ENCODE data around the gene KRTAP13-3.

The KRTAP13-3 gene

GRCh38 chr21:30408782-30409494 lies 16.8 kb downstream of the KRTAP13-3 start:
- Mint-ChIP-seq H3K27ac (no peak overlapping the region), H3K9me3 (no peaks in the 10 kb centered on the region), H3K4me3 (peak overlapping the region; percentile 72), H3K27me3 (ENCODE audit: low read depth) (peaks cover 5% of the 10 kb centered on the region), H3K4me1 (ENCODE audit: low read depth) (peaks cover 3% of the 10 kb centered on the region), H3K36me3 (ENCODE audit: low read depth) (no peaks in the 10 kb centered on the region)
- peak; percentile 21 for DNase-seq (ENCODE audit: low spot score)

- H3K27ac Mint-ChIP-seq: no peak within 1 kb of the TSS
- H3K36me3 Mint-ChIP-seq (ENCODE audit: low read depth): no peaks in the 10 kb centered on the region
- DNase-seq (ENCODE audit: low spot score): no peak
- H3K4me1 Mint-ChIP-seq (ENCODE audit: low read depth): no peaks in the 10 kb centered on the region
- no peaks in the 10 kb centered on the region for H3K9me3 Mint-ChIP-seq
- no peaks in the 10 kb centered on the region for H3K27me3 Mint-ChIP-seq (ENCODE audit: low read depth)
- H3K4me3 Mint-ChIP-seq: no peak within 1 kb of the TSS
Measured at GRCh38 chr21:30395731-30396130, 30.0 kb downstream of the KRTAP13-3 start, which contains the start of gene KRTAP13-1. Gene KRTAP13-1, plus strand, starts transcription at chr21:30396031. Its CDS starts 56 bp downstream, at chr21:30396087.

GRCh38 chr21:30391492-30392025 lies 34.2 kb downstream of the KRTAP13-3 start:
- Mint-ChIP-seq H3K27ac (no peak overlapping the region), H3K27me3 (ENCODE audit: low read depth) (no peaks in the 10 kb centered on the region), H3K4me3 (no peak overlapping the region), H3K36me3 (ENCODE audit: low read depth) (no peaks in the 10 kb centered on the region), H3K9me3 (peaks cover 5% of the 10 kb centered on the region), H3K4me1 (ENCODE audit: low read depth) (no peaks in the 10 kb centered on the region)
- no peak for DNase-seq (ENCODE audit: low spot score)

- Mint-ChIP-seq H3K9me3 (no peaks in the 10 kb centered on the region), H3K27ac (no peak overlapping the region), H3K36me3 (ENCODE audit: low read depth) (no peaks in the 10 kb centered on the region), H3K4me1 (ENCODE audit: low read depth) (no peaks in the 10 kb centered on the region), H3K4me3 (no peak overlapping the region), H3K27me3 (ENCODE audit: low read depth) (no peaks in the 10 kb centered on the region)
- no peak for DNase-seq (ENCODE audit: low spot score)
Measured at GRCh38 chr21:30382201-30382600, 43.5 kb downstream of the KRTAP13-3 start.
